Measurements from ENCODE around the gene MBP.

Gene MBP

DNA sequence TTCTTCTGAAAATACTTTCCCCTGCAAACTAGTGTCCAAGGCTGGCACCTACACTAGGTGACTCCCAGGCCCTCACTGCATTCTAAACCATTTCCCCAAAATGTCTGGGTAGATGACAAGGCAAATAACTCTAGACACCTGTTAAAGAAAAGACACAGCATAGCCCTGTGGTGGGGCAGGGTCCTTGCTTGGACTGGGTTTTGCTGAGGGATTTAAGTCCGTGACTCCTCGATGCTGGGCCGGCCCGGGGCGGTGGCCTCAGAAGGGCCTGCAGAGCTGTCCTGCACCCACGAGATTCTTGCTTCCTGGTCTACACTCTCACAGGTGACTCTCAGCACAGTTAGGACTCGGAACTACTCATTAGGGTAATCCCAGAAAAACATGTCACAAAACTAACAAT, 55.2 kb downstream of the MBP start:
- TF ChIP-seq, protein P1, sequence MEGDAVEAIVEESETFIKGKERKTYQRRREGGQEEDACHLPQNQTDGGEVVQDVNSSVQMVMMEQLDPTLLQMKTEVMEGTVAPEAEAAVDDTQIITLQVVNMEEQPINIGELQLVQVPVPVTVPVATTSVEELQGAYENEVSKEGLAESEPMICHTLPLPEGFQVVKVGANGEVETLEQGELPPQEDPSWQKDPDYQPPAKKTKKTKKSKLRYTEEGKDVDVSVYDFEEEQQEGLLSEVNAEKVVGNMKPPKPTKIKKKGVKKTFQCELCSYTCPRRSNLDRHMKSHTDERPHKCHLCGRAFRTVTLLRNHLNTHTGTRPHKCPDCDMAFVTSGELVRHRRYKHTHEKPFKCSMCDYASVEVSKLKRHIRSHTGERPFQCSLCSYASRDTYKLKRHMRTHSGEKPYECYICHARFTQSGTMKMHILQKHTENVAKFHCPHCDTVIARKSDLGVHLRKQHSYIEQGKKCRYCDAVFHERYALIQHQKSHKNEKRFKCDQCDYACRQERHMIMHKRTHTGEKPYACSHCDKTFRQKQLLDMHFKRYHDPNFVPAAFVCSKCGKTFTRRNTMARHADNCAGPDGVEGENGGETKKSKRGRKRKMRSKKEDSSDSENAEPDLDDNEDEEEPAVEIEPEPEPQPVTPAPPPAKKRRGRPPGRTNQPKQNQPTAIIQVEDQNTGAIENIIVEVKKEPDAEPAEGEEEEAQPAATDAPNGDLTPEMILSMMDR (IDR thresholded peaks at IDR 0.05; ENCODE audit: extremely low read depth, missing control alignments) = no peak
- DNase-seq (ENCODE audit: low spot score) = no peak

DNA sequence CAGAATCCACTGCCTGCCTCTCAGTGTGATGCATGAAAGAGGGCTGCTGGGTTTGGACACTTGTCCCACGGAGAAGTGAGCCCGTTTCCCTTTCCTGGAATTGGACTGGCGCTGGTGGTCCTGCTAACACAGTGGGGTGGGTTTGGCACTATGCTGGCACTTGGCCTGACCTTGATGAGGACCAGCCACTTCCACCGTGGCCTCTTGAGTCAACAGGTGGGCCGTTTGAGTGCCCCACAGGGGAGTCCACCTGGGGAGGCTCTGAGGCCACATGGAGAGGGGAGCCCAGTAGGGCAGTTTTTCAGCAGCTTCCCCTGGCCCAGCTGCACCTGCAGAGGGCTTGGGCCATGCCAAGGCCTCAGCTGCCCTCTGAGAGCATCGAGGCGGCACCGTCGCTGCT, 56.5 kb downstream of the MBP start:
- no peak for DNase-seq (ENCODE audit: low spot score)
- TF ChIP-seq, protein P1 (IDR thresholded peaks at IDR 0.05; ENCODE audit: extremely low read depth, missing control alignments) = no peak

DNA sequence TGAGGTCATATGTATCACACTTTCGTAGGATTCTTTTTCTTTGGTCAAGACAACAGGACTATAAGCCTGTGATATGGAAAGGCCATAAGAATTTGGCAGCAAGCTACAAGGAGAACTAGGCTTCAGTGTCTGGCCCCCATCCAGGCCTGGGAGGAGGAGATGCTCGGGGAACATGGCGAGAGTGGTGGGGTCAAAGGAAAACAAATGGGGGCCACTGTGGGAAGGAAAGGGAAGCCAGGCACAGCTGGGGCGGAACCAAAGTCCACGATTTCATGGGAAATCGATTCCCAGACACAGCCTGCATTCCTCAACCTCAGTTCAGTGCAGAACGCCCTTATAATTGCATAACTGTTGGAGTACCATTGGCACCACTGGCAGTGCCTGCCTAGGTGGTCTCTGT, 58.2 kb downstream of the MBP start:
- DNase-seq (ENCODE audit: low spot score) = no peak
- TF ChIP-seq, protein P1 (IDR thresholded peaks at IDR 0.05; ENCODE audit: extremely low read depth, missing control alignments) = no peak

DNA sequence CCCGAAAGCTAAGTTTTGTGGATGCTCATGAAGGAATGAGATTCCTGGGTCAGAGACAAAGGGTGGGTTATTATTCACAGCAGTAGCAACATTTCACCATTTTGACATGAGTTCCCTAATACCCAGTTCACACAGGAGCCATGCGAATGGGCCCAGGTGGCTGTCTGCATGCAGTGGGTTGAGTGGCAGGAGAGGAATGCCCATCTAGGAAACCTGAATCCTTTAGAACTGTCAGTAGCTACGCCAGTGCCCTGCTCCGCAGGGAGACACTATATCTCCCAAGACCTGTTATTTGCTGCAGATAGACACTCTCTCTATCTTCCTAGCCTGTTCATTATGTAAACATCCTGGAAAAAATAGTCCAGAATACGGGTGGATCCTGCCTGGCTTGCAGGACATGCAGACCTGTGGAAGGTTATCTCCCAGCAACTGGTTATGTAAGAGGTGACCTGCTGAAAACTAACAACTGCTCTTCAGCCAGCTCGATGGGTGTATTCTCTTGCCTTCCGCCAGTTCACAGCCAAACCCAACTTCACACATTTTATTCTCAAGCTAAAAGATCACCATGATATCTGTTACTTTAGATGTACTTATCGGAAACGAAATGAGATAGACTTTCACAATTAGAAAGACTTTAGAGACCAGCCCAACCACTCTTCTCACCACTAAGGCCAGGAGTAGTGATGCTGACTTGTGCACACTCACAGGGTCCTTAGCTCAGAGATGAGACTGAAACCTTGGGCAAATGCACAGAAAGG, 59.1 kb downstream of the MBP start:
- TF ChIP-seq, protein P1 (IDR thresholded peaks at IDR 0.05; ENCODE audit: extremely low read depth, missing control alignments) = no peak

DNA sequence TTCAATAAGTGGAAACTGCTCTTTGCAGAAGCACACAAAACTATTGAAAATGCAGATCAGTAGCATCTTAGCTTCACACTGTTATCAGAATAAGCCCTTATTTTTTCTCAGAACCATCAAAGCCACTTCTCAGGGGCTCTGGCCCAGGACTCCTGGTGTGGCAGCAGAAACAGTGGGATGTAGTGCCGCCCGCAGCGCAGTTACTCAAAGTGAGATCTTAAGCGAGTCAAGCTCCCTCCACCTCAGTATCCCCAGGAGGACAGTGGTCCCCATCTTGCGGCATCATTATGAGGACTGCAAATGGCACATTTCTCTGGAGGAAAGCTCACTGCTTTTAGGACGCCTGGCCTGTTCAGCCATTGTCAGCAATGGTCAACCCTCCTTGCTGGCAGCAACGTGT, 60.0 kb downstream of the MBP start:
- no peak for DNase-seq (ENCODE audit: low spot score)
- TF ChIP-seq, protein P1 (IDR thresholded peaks at IDR 0.05; ENCODE audit: extremely low read depth, missing control alignments) = no peak

More for the DNA sequence above, 59.1 kb downstream of the MBP start:
- DNase-seq (ENCODE audit: low spot score) = no peak

DNA sequence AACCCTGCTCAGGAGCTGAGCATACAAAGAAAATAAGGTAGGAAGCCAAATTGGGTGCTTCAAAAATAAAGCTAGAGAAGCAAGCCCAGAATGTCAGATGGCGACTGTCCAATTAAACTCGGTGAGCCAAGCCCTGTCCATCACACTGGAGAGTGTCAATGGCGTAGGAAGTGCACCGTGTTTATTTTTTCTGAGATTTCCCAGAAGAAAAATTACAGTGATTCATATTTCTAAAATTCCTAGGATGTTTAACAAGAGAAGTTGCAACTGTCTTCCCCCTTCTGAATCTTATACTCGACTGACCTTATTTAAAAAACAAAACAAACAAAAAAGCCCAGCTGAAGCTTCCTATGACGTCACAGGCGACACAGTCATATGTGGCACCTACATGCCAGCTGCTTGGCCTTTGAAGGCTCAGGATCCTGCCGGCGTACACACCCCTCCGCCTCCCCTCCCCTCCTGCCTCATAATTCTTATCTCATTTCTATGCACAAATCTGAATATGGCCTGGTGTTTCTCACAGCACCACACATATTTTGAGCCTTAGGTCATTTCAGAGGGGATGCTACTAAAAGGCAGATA, 60.8 kb downstream of the MBP start:
- TF ChIP-seq, protein P1 (IDR thresholded peaks at IDR 0.05; ENCODE audit: extremely low read depth, missing control alignments) = no peak
- DNase-seq (ENCODE audit: low spot score) = no peak

DNA sequence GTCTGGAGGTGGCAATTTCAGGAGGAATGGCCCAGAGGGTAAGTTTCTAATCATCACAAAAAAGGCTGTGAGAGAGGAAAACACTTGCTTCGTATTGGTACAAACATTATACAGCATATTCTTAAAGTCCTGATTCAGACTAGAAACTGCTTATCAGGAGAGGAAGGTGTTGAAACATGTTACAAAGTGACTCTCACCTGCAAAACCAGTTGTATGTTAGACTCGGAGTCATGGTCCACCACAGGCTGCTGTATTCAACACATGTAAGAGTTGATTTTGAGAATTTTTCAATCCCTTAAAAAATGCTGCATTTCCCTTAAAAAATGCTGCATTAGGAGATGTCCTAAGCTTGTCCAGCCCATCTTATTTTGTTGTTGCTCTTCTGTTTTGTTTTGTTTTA, 61.5 kb downstream of the MBP start:
- TF ChIP-seq, protein P1 (IDR thresholded peaks at IDR 0.05; ENCODE audit: extremely low read depth, missing control alignments) = no peak
- DNase-seq (ENCODE audit: low spot score) = no peak

All from GM20000 (cell line).